K562 (cell line): ENCODE results near the gene SH3BGRL3. TPM values are rescaled to one million over a fixed set of nuclear protein-coding genes. Genes with fewer than 3 reads are reported as not detected.
A peak's percentile ranks its signal among the peaks of the same experiment; 100 is the strongest.

Experiments used
- ETV6 ChIP-seq, 3 experiments: fragments of 150-350 bp in 1 of 3; sonication (generic) in 1 of 3; formaldehyde crosslinking in 1 of 3; IDR thresholded peaks; 2 replicates each; pipeline versions ENCODE4 v1.6.1 to v1.8.0; 2014 to 2022; ENCODE audit warnings: borderline replicate concordance in 2 of 3, low read depth in 2 of 3, antibody characterized with exemption in 1 of 3, low read length in 1 of 3, mild to moderate bottlenecking in 1 of 3, missing genetic modification reagents in 1 of 3
- GATAD2B ChIP-seq: fragments of 450-650 bp; IDR thresholded peaks from 2 replicates; pipeline ENCODE4 v1.6.1; 2017; ENCODE audit warnings: mild to moderate bottlenecking, borderline replicate concordance
- HEY1 ChIP-seq: fragments of 250-450 bp; sonication (Bioruptor Pico); IDR thresholded peaks from 2 replicates; pipeline ENCODE4 v1.5.0; 2020; ENCODE audit warnings: mild to moderate bottlenecking, moderate library complexity, borderline replicate concordance
- HNRNPK ChIP-seq: fragments of 200-400 bp; formaldehyde crosslinking; IDR thresholded peaks from one replicate; pipeline ENCODE4 v1.6.1; 2018; ENCODE audit warnings: mild to moderate bottlenecking, low read depth, low read length; ENCODE audit not compliant: poor library complexity, severe bottlenecking
- KAT2B ChIP-seq: IDR thresholded peaks from one replicate; pipeline ENCODE4 v1.6.1; 2012; ENCODE audit warnings: low read depth, mild to moderate bottlenecking, control low read depth, inconsistent platforms, low read length, moderate library complexity
- POLR2H ChIP-seq: IDR thresholded peaks from 2 replicates; pipeline ENCODE4 v1.6.1; 2016; ENCODE audit warnings: missing genetic modification characterization, low read depth, mild to moderate bottlenecking, control low read depth, missing compliant biosample characterization, moderate library complexity
- RB1 ChIP-seq: fragments of 450-650 bp; IDR thresholded peaks from 2 replicates; pipeline ENCODE4 v1.6.1; 2017; ENCODE audit warnings: low read depth, mild to moderate bottlenecking
- SNIP1 ChIP-seq: fragments of 450-650 bp; IDR thresholded peaks from 2 replicates; pipeline ENCODE4 v1.7.1; 2017; ENCODE audit warnings: low read depth, mild to moderate bottlenecking
- STAG1 ChIP-seq: sonication (generic); formaldehyde crosslinking; IDR thresholded peaks from 2 replicates; pipeline ENCODE4 v1.5.0; 2020; ENCODE audit warnings: missing genetic modification reagents, borderline replicate concordance
- THRAP3 ChIP-seq: fragments of 450-650 bp; IDR thresholded peaks from 2 replicates; pipeline ENCODE4 v1.6.1; 2016; ENCODE audit warnings: mild to moderate bottlenecking, inconsistent platforms, borderline replicate concordance
- U2AF1 ChIP-seq: fragments of 200-400 bp; formaldehyde crosslinking; optimal IDR thresholded peaks from 2 replicates; pipeline ENCODE3; 2017; ENCODE audit warnings: mild to moderate bottlenecking, low read depth, low read length, moderate library complexity
- VEZF1 ChIP-seq: fragments of 200-800 bp; sonication (Bioruptor generic); IDR thresholded peaks from 2 replicates; pipeline ENCODE4 v1.6.1; 2017; ENCODE audit warnings: missing genetic modification characterization, missing compliant biosample characterization
- ZFP36 ChIP-seq: fragments of 150-350 bp; IDR thresholded peaks from 2 replicates; pipeline ENCODE4 v1.6.1; 2018; ENCODE audit warnings: low read length, low read depth; ENCODE audit not compliant: partially characterized antibody
- ZNF140 ChIP-seq: fragments of 250-450 bp; sonication (Bioruptor Pico); IDR thresholded peaks from 2 replicates; pipeline ENCODE4 v1.8.0; 2021; ENCODE audit warnings: moderate library complexity, mild to moderate bottlenecking, inconsistent platforms
- ZNF407 ChIP-seq: fragments of 450-650 bp; IDR thresholded peaks from 2 replicates; pipeline ENCODE4 v1.6.1; 2016; ENCODE audit warnings: low read depth
- ZNF444 ChIP-seq: fragments of 250-450 bp; sonication (Bioruptor Pico); IDR thresholded peaks from 2 replicates; pipeline ENCODE4 v1.4.0; 2020; ENCODE audit warnings: mild to moderate bottlenecking, moderate library complexity
- polyA plus RNA-seq, 8 experiments: library from polyadenylated mRNA; depleted of rRNA in 4 of 8; stranded (reverse) in 5 of 8; unstranded in 3 of 8; fragments of >200 nt; fragmentation: Nextera tagmentation in 2 of 8; fragmentation: Illumina TruSeq in 1 of 8; extraction: Ambion mirVana in 2 of 8; extraction: Trizol in 1 of 8; gene quantifications; 2 replicates each; pipeline versions ENCODE4 v1.2.1 to v1.2.3, GENCODE V29; 2011 to 2014; ENCODE audit warnings: inconsistent platforms in 1 of 8, missing spikeins in 1 of 8
- total RNA-seq, 7 experiments: library from RNA; depleted of rRNA in 6 of 7; stranded (reverse); fragments of >200 nt in 6 of 7; fragmentation: Illumina TruSeq in 2 of 7; extraction: Trizol in 2 of 7; gene quantifications; 2 replicates each; pipeline versions ENCODE4 v1.2.1 to v1.2.3, GENCODE V29; 2011 to 2021; ENCODE audit warnings: low replicate concordance in 1 of 7

SH3BGRL3 gene
- total and polyA plus RNA-seq, 9 of the 15 experiments (the other 6 are each of a cell fraction or from before 2014, with no cell fraction given): 30.3 to 140 (median 54.2) TPM

GRCh38 chr1:26275580-26276431 is 4.1 kb upstream of the SH3BGRL3 start (continued):
- TF ChIP-seq VEZF1 (CRISPR knock-in tag) (peak; percentile 62), SNIP1 (0 out of 2 replicates have a peak, but pooled peaks have one; percentile 32), HEY1 (CRISPR knock-in tag) (0 out of 2 replicates have a peak, but pooled peaks have one; percentile 5), U2AF1 (no peak), ZNF444 (CRISPR knock-in tag) (no peak), RB1 (peak; percentile 67; the same call in 1 of the 2 replicates), ZNF140 (CRISPR knock-in tag) (no peak), POLR2H (tag) (peak; percentile 53), GATAD2B (peak; percentile 74; the same call in 1 of the 2 replicates), ZFP36 (peak; percentile 68), ZNF407 (no peak), THRAP3 (no peak; the same call in 1 of the 2 replicates), ETV6 (IDR thresholded peaks at IDR 0.05; ENCODE audit: borderline replicate concordance in 1 of 2, low read depth in 2 of 2, low read length in 1 of 2) (no peak), ETV6 (CRISPR knock-in tag; IDR thresholded peaks at IDR 0.05; ENCODE audit: borderline replicate concordance) (no peak), STAG1 (CRISPR knock-in tag) (peak; percentile 47; the same call in 1 of the 2 replicates), KAT2B (no peak), HNRNPK (no peak)
